Testis (tissue), 2 donors: ENCODE data around the gene SHISA7.

Experiments used
- CTCF ChIP-seq, 3 experiments: fragments of 450-650 bp in 2 of 3; fragments of 200-600 bp in 1 of 3; sonication (generic) in 1 of 3; IDR thresholded peaks; one replicate each; pipeline ENCODE4 v1.5.1; 2016 to 2019; ENCODE audit warnings: antibody characterized with exemption in 3 of 3, mild to moderate bottlenecking in 2 of 3, moderate library complexity in 1 of 3
- POLR2A ChIP-seq: fragments of 450-650 bp; IDR thresholded peaks from one replicate; pipeline ENCODE4 v1.6.1; 2017; ENCODE audit warnings: antibody characterized with exemption, mild to moderate bottlenecking, moderate library complexity

- no peak for TF ChIP-seq POLR2A
- TF ChIP-seq CTCF (IDR thresholded peaks at IDR 0.05) = no peak
Observed at GRCh38 chr19:55407800-55408532, 35.1 kb downstream of the SHISA7 start.
